HCT116 (cell line): Measurements from ENCODE around the gene GPANK1.

Experiments used
- ATF3 ChIP-seq: IDR thresholded peaks from 2 replicates; pipeline ENCODE4 v1.6.1; 2012
- CEBPB ChIP-seq: IDR thresholded peaks from 2 replicates; pipeline ENCODE4 v1.6.1; 2012; ENCODE audit warnings: low read depth
- CTCF ChIP-seq, 3 experiments: fragments of 200-600 bp in 1 of 3; sonication (generic) in 1 of 3; IDR thresholded peaks in 2 of 3; conservative IDR thresholded peaks in 1 of 3; 2 replicates each; pipeline ENCODE4 v1.5.1; 2012 to 2017; ENCODE audit warnings: low read depth in 2 of 3, low read length in 2 of 3, antibody characterized with exemption in 1 of 3, borderline replicate concordance in 1 of 3, control low read depth in 1 of 3, mild to moderate bottlenecking in 1 of 3, mixed read lengths in 1 of 3, mixed run types in 1 of 3, moderate library complexity in 1 of 3; ENCODE audit not compliant: insufficient read depth in 1 of 3
- EZH2 ChIP-seq: fragments of 200-600 bp; sonication (generic); IDR thresholded peaks from 2 replicates; pipeline ENCODE4 v1.6.1; 2017; ENCODE audit warnings: antibody characterized with exemption, mixed run types
- EZH2phosphoT487 ChIP-seq: fragments of 200-600 bp; IDR thresholded peaks from 2 replicates; pipeline ENCODE4 v1.6.1; 2018; ENCODE audit warnings: antibody characterized with exemption, borderline replicate concordance
- FOSL1 ChIP-seq: IDR thresholded peaks from 2 replicates; pipeline ENCODE4 v1.6.1; 2012; ENCODE audit warnings: low read depth
- JUND ChIP-seq: IDR thresholded peaks from 2 replicates; pipeline ENCODE4 v1.6.1; 2012
- POLR2A ChIP-seq: IDR thresholded peaks from 2 replicates; pipeline ENCODE4 v1.7.0; 2011; ENCODE audit warnings: borderline replicate concordance; ENCODE audit not compliant: insufficient read depth, insufficient read length; ENCODE audit errors: extremely low read depth
- POLR2AphosphoS5 ChIP-seq: IDR thresholded peaks from 2 replicates; pipeline ENCODE4 v1.6.1; 2011; ENCODE audit warnings: mild to moderate bottlenecking, low read depth, low read length, moderate library complexity
- TCF7L2 ChIP-seq: IDR thresholded peaks from 2 replicates; pipeline ENCODE4 v1.7.0; 2011; ENCODE audit warnings: borderline replicate concordance, inconsistent platforms; ENCODE audit not compliant: insufficient read depth, insufficient read length; ENCODE audit errors: extremely low read depth
- ZNF274 ChIP-seq: fragments of 200-500 bp; sonication (Bioruptor generic); IDR thresholded peaks from 2 replicates; pipeline ENCODE4 v1.6.1; 2014; ENCODE audit warnings: mild to moderate bottlenecking, low read depth, low read length, inconsistent platforms
- TF ChIP-seq, protein P1 (sequence below): IDR thresholded peaks from 2 replicates; pipeline ENCODE4 v1.6.1; 2012; ENCODE audit warnings: low read depth

DNA sequence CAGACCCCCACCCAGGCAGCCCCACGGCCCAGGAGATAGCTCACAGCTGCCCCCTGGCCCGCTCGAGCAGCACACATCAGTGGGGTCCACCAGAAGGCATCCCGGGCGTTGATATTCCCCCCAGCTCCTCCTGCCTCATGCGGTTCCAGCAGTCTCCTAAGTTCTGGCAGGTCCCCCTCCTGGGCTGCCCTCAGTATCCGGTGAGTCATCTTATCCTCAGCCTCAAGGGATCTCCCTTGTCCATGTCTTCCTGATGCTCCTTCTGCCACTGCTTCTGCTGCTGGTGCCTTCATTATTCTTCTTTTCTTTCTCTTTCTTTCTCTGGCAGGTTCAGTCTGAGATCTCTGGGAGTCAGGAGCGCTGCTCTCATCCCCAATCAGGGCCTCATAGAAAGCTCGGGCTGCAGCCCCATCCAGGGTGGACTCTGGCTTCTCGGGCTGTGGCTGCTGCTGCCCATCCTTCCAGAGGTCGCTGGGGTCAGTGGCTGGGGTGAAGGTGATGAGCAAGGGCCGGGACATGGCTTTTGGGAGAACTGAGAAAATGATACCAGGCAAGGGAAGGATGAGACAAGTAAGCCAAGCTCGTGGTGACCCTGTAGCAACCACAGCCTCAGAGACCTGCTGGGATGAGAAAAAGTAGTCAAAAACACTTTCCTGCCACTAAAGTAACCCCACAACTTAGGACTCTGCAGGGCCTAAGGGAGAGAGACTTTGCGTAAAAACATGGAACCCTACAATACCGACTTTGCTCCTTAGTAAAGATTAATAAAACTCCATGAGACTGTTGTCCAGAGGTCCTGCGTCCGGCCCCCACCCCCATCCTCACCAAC is 622 bp downstream of the GPANK1 start:
- TF ChIP-seq FOSL1 (no peak), EZH2phosphoT487 (no peak), POLR2A (no peak), CTCF (IDR thresholded peaks at IDR 0.05 in 2 of 3, conservative IDR thresholded peaks at IDR 0.05 in 1 of 3; ENCODE audit: borderline replicate concordance in 1 of 3, insufficient read depth in 1 of 3, low read depth in 2 of 3, low read length in 2 of 3) (no peak), ATF3 (no peak), CEBPB (no peak), ZNF274 (no peak), POLR2AphosphoS5 (no peak), TCF7L2 (no peak), JUND (no peak), EZH2 (no peak)
- TF ChIP-seq, protein P1, sequence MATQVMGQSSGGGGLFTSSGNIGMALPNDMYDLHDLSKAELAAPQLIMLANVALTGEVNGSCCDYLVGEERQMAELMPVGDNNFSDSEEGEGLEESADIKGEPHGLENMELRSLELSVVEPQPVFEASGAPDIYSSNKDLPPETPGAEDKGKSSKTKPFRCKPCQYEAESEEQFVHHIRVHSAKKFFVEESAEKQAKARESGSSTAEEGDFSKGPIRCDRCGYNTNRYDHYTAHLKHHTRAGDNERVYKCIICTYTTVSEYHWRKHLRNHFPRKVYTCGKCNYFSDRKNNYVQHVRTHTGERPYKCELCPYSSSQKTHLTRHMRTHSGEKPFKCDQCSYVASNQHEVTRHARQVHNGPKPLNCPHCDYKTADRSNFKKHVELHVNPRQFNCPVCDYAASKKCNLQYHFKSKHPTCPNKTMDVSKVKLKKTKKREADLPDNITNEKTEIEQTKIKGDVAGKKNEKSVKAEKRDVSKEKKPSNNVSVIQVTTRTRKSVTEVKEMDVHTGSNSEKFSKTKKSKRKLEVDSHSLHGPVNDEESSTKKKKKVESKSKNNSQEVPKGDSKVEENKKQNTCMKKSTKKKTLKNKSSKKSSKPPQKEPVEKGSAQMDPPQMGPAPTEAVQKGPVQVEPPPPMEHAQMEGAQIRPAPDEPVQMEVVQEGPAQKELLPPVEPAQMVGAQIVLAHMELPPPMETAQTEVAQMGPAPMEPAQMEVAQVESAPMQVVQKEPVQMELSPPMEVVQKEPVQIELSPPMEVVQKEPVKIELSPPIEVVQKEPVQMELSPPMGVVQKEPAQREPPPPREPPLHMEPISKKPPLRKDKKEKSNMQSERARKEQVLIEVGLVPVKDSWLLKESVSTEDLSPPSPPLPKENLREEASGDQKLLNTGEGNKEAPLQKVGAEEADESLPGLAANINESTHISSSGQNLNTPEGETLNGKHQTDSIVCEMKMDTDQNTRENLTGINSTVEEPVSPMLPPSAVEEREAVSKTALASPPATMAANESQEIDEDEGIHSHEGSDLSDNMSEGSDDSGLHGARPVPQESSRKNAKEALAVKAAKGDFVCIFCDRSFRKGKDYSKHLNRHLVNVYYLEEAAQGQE = no peak
